AG04449 (cell line): Measurements from ENCODE around the gene MRPL20.

Experiments
- CTCF ChIA-PET: fragments of 350-600 bp; formaldehyde crosslinking; extraction: SDS; loops from one replicate; lab custom pipeline; 2021; ENCODE audit warnings: antibody characterized with exemption; lab: Yijun Ruan, JAX
- POLR2A ChIA-PET: fragments of 400-600, 350-600 bp; formaldehyde crosslinking; extraction: SDS; loops from one replicate; lab custom pipeline; 2020; ENCODE audit warnings: antibody characterized with exemption, inconsistent platforms; lab: Yijun Ruan, JAX
- DNase-seq: peaks from one replicate; pipeline ENCODE4 v3.0.0-alpha.2; 2010; ENCODE audit warnings: low read depth, low spot score
- H3K4me3 ChIP-seq: 2 replicates; pipeline ENCODE4 v1.5.1; 2011; ENCODE audit warnings: low read depth, mild to moderate bottlenecking, control low read depth, low read length
- TF ChIP-seq, protein P1 (sequence below): IDR thresholded peaks from one replicate; pipeline ENCODE4 v1.5.1; 2011; ENCODE audit warnings: mild to moderate bottlenecking, moderate library complexity, low read length, control low read depth, inconsistent platforms; ENCODE audit not compliant: insufficient read depth; ENCODE audit errors: missing control alignments

The MRPL20 gene

DNA sequence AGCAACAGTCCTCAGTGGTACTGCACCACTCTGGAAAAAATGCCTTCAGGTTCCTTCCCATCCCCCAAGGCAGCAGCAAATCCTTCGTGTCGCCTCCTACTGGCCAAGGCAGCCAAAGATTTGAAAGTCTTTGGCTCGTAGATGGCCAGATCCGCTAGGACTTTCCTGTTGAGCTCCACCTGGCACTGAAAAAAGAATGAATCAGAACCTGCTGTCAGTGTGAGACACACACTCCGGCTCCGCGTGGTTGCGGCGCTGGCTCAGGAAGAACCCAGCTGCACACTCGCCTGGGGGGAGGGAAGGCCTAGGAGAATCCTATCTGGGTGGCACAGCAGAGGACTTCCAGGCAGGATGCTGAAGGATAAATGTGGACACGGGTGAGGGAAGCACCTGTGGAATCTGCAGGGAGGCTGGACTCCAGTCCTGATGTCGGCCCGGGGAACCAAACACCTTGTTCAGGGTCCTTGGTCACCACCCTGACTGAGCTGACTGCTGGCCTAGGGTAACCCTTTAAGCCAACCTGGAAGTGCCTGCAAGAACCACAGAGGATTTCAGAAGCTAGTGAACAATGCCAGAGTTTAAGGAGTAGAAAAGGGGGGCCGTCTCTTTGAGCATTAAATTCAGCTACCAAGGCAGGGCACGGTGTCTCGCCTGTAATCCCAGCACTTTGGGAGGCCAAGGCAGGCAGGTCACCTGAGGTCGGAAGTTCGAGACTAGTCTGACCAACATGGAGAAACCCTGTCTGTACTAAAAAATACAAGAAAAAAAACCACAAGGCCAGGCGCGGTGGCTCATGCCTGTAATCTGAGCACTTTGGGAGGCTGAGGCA lies 4.8 kb downstream of the MRPL20 start:
- TF ChIP-seq, protein P1, sequence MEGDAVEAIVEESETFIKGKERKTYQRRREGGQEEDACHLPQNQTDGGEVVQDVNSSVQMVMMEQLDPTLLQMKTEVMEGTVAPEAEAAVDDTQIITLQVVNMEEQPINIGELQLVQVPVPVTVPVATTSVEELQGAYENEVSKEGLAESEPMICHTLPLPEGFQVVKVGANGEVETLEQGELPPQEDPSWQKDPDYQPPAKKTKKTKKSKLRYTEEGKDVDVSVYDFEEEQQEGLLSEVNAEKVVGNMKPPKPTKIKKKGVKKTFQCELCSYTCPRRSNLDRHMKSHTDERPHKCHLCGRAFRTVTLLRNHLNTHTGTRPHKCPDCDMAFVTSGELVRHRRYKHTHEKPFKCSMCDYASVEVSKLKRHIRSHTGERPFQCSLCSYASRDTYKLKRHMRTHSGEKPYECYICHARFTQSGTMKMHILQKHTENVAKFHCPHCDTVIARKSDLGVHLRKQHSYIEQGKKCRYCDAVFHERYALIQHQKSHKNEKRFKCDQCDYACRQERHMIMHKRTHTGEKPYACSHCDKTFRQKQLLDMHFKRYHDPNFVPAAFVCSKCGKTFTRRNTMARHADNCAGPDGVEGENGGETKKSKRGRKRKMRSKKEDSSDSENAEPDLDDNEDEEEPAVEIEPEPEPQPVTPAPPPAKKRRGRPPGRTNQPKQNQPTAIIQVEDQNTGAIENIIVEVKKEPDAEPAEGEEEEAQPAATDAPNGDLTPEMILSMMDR = peak; percentile 63
- no peak overlapping the region; the same call in 1 of the 2 replicates for H3K4me3 ChIP-seq
- ChIA-PET POLR2A (no interaction called here), CTCF (interaction anchor here (0.9 to 5.9 kb wide), 6 partner anchors 13 to 56 kb away, joined by 3 to 66 read pairs (median 6); no protein-coding TSS in a partner anchor)
- no peak for DNase-seq

DNA sequence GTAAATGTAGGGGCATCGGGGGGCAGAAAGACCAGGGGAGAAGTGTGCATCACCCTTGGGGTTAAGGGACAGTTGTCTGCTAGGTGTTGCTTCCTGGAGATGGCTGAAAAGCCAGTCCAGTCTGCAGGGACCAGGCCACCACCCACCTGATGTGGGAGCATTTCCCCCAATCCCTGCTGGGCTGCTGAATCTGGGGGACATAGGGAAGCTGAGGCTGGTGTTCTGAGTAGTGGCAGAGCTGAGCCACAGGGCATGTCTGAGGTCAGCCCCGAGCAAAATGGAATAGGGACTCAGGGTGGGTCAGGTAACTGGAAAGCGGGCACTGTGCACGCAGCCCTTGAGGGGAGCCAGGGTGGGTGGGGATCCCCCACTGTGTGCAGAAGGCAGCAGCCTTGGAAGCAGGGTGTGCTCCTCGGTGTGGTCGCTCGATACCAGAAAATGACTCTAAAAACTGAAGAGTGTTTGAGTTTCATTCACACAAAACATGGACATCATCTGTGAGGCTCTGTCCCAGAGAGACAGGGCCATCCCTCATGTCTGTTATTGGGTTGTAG lies 5.6 kb downstream of the MRPL20 start:
- ChIA-PET POLR2A (no interaction called here), CTCF (interaction anchor here (1.0 to 5.9 kb wide), 5 partner anchors 13 to 50 kb away, joined by 3 to 66 read pairs (median 9); no protein-coding TSS in a partner anchor)
- no peak for DNase-seq
- no peak overlapping the region for H3K4me3 ChIP-seq
- TF ChIP-seq, protein P1 = no peak

DNA sequence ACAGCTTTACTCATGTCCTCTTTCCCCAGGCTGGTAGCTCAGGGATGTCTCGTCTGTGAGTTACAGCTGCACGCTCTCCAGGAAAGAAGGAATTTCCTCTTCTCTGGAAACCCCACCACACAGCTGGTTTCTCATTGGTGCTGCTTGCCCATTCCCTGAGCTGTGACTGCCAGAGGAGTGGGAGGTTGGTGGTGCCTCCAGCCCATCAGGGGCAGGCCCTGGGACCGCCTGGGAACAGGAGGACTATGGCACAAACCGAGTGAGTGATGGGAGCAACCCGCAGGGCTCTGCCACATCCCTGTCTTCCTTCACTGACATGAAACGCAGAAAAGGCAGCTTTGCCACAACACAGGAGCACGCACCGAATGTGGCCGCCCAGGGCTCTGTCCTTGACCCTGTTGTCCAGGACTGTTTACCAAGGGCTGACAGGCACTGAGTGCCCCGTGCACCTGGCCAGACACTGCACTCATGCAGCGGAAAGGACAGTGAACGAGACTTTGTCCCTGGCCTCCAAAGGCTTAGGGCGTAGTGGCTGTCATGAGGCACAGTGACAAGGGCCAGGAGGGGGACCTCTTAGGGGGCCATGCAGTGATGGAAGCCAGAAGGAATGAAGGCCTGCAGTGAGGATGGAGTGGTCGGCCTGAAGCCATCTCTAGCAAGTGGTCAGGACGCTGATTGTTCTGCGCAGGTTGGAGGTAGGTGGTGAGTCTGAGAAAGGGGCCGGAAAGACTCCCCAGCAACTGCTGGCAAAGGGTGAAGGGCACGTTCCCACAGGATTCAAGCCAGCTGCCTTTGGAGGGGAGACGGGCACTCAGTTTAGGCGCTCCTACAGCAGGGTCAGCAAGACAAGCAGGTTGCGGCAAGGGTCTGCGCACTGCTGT lies 6.3 kb downstream of the MRPL20 start:
- TF ChIP-seq, protein P1 = no peak
- H3K4me3 ChIP-seq = peak overlapping the region; percentile 98
- ChIA-PET POLR2A (interaction anchor here (1.0 to 8.1 kb wide), 3 partner anchors 22 to 53 kb away, joined by 7 to 36 read pairs (median 9); partner anchors contain the start of gene AURKAIP1), CTCF (interaction anchor here (1.0 to 5.9 kb wide), 7 partner anchors 13 to 104 kb away, joined by 3 to 66 read pairs (median 13); no protein-coding TSS in a partner anchor)
- no peak for DNase-seq

DNA sequence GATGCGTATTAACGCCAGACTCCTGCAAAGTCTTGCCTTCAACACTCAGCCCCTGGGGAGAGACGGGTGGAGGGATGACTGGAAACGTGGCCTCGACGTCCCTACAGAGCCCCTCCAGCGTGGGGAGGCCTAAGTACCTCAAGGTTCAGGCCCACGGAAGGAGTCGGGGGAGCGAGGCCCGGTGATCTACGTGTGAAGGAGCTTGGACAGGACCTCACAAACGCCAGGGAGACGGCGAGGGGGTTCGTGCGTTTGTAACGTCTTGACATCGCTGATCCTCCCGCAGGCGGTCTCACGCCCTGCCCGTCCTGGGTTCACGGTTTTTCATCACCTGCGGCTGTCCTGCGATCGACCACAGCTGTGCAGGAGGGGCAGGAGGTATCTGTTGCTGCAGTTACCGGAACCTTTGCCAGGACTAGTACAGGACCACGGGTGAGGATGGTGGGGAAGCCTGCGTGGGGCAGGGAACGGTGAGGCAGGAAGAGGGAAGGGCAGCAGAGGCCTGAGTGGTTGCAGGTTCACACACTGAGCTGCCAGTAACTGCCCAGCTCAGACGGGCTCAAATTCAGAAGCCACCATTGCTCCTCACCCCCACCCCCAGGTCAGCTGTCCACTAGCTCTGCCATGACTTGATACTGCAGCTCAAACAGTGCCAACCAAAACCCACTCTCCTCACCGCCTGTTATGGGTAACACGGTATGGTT lies 7.1 kb downstream of the MRPL20 start:
- no peak for DNase-seq
- ChIA-PET POLR2A (interaction anchor here (1.0 to 8.1 kb wide), 5 partner anchors 8 to 52 kb away, joined by 4 to 36 read pairs (median 9); partner anchors contain the start of genes AURKAIP1 and MRPL20), CTCF (interaction anchor here (1.0 to 5.9 kb wide), 7 partner anchors 12 to 105 kb away, joined by 3 to 66 read pairs (median 13); no protein-coding TSS in a partner anchor)
- TF ChIP-seq, protein P1 = no peak
- H3K4me3 ChIP-seq = peak overlapping the region; percentile 98

DNA sequence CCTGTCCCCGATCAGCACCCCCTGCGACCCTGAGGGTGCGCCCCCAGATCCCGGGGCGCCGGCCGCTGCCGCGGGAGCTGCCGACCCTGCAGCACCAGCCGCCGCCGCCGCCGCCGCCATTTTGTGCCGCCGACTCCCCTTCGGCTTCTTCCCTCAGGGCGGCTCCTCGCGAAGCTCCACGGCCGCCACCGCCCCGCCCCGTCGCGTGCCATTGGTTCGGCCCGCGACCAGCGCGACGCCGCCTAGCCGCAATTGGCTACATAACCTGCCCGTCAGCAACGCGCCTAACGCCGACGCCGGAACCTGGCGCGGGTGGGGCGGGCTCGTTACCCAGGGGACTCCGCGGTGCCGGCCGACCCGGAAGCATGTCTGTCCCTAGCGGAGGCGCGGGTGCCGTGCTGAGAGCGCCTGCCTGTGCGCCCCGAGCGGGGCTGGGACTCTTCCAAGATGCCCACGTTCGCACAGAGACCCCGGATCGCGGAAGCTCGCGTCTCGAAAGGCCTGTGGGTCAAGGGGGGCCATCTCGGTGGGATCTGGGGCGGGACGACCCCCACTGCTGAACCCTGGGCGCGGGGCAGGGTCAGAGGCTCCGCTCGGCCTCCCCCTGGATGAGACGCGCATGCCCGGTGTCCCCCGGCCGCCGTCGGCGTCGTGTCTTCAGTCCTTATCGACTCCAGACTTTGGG lies 7.8 kb downstream of the MRPL20 start, which contains the start of gene CCNL2:
Gene CCNL2 (minus strand): TSS at position 149 of the 685 bp plus-strand sequence. CDS start 29 bp downstream, at position 120.
- ChIA-PET POLR2A (interaction anchor here (1.0 to 8.1 kb wide), 8 partner anchors 8 to 100 kb away, joined by 3 to 36 read pairs (median 6); partner anchors contain the start of genes AURKAIP1, MRPL20 and MXRA8), CTCF (interaction anchor here (0.7 to 5.9 kb wide), 12 partner anchors 8 to 106 kb away, joined by 3 to 66 read pairs (median 6); partner anchors contain the start of genes AURKAIP1, MRPL20 and MXRA8)
- peak; percentile 78 for DNase-seq
- peak within 1 kb of the TSS; percentile 98 for H3K4me3 ChIP-seq
- TF ChIP-seq, protein P1 = peak; percentile 72
